HepG2 (cell line): Measurements from ENCODE around the gene TPRN. TPM values are rescaled to one million over a fixed set of nuclear protein-coding genes. Genes with fewer than 3 reads are reported as not detected.

Experiments
- ARHGAP35 ChIP-seq: sonication (generic); formaldehyde crosslinking; IDR thresholded peaks from 2 replicates; pipeline ENCODE4 v1.9.0; 2022; ENCODE audit warnings: mild to moderate bottlenecking, inconsistent platforms, moderate library complexity, missing genetic modification reagents, borderline replicate concordance
- FOXK2 ChIP-seq: fragments of 450-650 bp; IDR thresholded peaks from 2 replicates; pipeline ENCODE4 v1.6.1; 2016
- HNRNPH1 ChIP-seq: fragments of 200-400 bp; formaldehyde crosslinking; optimal IDR thresholded peaks from 2 replicates; pipeline ENCODE3; 2017; ENCODE audit warnings: mild to moderate bottlenecking, low read depth, low read length
- KAT2B ChIP-seq: fragments of 150-350 bp; IDR thresholded peaks from 2 replicates; pipeline ENCODE4 v1.6.1; 2014; ENCODE audit warnings: low read depth, low read length, borderline replicate concordance
- MXI1 ChIP-seq: IDR thresholded peaks from 3 replicates; pipeline ENCODE4 v1.6.1; 2012; ENCODE audit warnings: low read depth, low read length, inconsistent platforms, borderline replicate concordance
- MYC ChIP-seq: sonication (generic); formaldehyde crosslinking; IDR thresholded peaks from 2 replicates; pipeline ENCODE4 v1.9.0; 2021; ENCODE audit warnings: missing genetic modification reagents, borderline replicate concordance
- PATZ1 ChIP-seq: sonication (generic); formaldehyde crosslinking; IDR thresholded peaks from 2 replicates; pipeline ENCODE4 v1.4.0; 2020; ENCODE audit warnings: missing genetic modification reagents
- PHF21A ChIP-seq: sonication (generic); formaldehyde crosslinking; IDR thresholded peaks from 2 replicates; pipeline ENCODE4 v1.5.0; 2020; ENCODE audit warnings: mild to moderate bottlenecking, missing genetic modification reagents
- PLRG1 ChIP-seq: fragments of 450-650 bp; conservative IDR thresholded peaks from 2 replicates; pipeline ENCODE4 v1.6.1; 2016
- RBM39 ChIP-seq: fragments of 200-400 bp; formaldehyde crosslinking; IDR thresholded peaks from one replicate; pipeline ENCODE4 v1.6.1; 2018; ENCODE audit warnings: antibody characterized with exemption, mild to moderate bottlenecking, low read depth, low read length; ENCODE audit not compliant: poor library complexity, severe bottlenecking
- SIN3A ChIP-seq: IDR thresholded peaks from 2 replicates; pipeline ENCODE4 v1.6.1; 2011; ENCODE audit warnings: low read depth, mild to moderate bottlenecking, control low read depth, low read length, borderline replicate concordance
- SRF ChIP-seq: IDR thresholded peaks from 2 replicates; pipeline ENCODE4 v1.6.1; 2011; ENCODE audit warnings: mild to moderate bottlenecking, low read depth, low read length, moderate library complexity
- XRCC5 ChIP-seq: fragments of 200-400 bp; formaldehyde crosslinking; optimal IDR thresholded peaks from 2 replicates; pipeline ENCODE3; 2017; ENCODE audit warnings: mild to moderate bottlenecking, low read length
- ZBTB42 ChIP-seq: sonication (generic); formaldehyde crosslinking; IDR thresholded peaks from 2 replicates; pipeline ENCODE4 v1.5.0; 2020; ENCODE audit warnings: mild to moderate bottlenecking, missing genetic modification reagents
- ZIK1 ChIP-seq: sonication (generic); formaldehyde crosslinking; IDR thresholded peaks from 2 replicates; pipeline ENCODE4 v1.5.0; 2020; ENCODE audit warnings: mild to moderate bottlenecking, low read depth, missing genetic modification reagents, borderline replicate concordance
- ZKSCAN1 ChIP-seq: fragments of 150-350 bp; IDR thresholded peaks from 2 replicates; pipeline ENCODE4 v1.6.1; 2014; ENCODE audit warnings: low read length
- ZNF646 ChIP-seq: sonication (generic); formaldehyde crosslinking; IDR thresholded peaks from 2 replicates; pipeline ENCODE4 v1.9.0; 2021; ENCODE audit warnings: mild to moderate bottlenecking, missing genetic modification reagents
- ZNF709 ChIP-seq: sonication (generic); formaldehyde crosslinking; IDR thresholded peaks from 2 replicates; pipeline ENCODE4 v1.5.0; 2020; ENCODE audit warnings: mild to moderate bottlenecking, missing genetic modification reagents
- polyA plus RNA-seq, 8 experiments: library from polyadenylated mRNA; depleted of rRNA in 3 of 8; stranded (reverse) in 7 of 8; unstranded in 1 of 8; fragments of >200 nt; fragmentation: Illumina TruSeq in 4 of 8; extraction: Trizol in 4 of 8; gene quantifications; 2 replicates each; pipeline versions ENCODE4 v1.2.1 to v1.2.3, GENCODE V29; 2011 to 2016; ENCODE audit warnings: low read depth in 4 of 8, missing spikeins in 1 of 8, mixed read lengths in 1 of 8; ENCODE audit not compliant: insufficient read depth in 1 of 8
- total RNA-seq, 5 experiments: library from RNA; depleted of rRNA; stranded (reverse); fragments of >200 nt; fragmentation: Illumina TruSeq; extraction: Trizol; gene quantifications; 2 replicates each; pipeline ENCODE4 v1.2.3, GENCODE V29; 2016; ENCODE audit warnings: low read depth in 1 of 5
- TF ChIP-seq, protein P1 (sequence below): sonication (generic); formaldehyde crosslinking; IDR thresholded peaks from 2 replicates; pipeline ENCODE4 v1.4.0; 2020; ENCODE audit warnings: mild to moderate bottlenecking, missing genetic modification reagents

The TPRN gene
- total and polyA plus RNA-seq, 2 of the 13 experiments (the other 11 are each of a cell fraction or from before 2014, with no cell fraction given): 10.1 to 19.2 TPM

DNA sequence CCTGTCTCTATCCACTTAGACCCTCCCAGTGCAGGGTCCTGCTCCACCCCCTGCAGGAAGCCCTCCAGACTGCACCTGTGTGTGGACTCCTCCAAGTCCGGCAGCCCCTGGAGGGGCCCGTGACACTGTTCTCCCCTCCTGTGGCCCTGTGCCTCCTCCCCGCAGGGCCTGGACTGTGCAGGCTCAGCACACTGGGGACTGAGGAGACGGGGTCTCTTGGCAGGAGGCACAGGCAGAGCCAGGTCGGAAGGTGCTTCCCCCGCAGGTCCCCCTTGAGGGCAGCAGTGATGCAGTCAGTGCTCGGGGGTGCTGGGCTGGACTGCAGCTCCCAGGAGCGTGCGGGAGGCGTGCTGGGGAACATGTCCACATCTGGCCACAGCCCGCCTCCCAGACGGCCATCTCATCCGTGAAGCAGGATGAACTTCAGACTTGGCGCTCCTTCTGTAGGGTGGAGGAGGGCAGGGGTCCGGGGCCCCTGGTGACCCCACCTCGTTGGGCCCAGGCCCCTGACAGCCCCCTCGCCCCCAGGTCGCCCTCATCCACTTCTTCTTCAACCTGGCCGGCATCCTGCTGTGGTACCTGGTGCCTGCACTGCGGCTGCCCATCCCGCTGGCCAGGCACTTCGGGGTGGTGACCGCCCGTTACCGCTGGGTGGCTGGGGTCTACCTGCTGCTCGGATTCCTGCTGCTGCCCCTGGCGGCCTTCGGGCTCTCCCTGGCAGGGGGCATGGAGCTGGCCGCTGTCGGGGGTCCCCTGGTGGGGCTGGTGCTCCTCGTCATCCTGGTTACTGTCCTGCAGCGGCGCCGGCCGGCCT, 35.1 kb upstream of the TPRN start (continued):
- TF ChIP-seq ARHGAP35 (CRISPR knock-in tag) (no peak), ZBTB42 (CRISPR knock-in tag) (peak; percentile 91; the same call in 1 of the 2 replicates), KAT2B (no peak), HNRNPH1 (no peak), PLRG1 (no peak), RBM39 (peak; percentile 30), PATZ1 (CRISPR knock-in tag) (peak; percentile 79), ZNF709 (CRISPR knock-in tag) (no peak), PHF21A (CRISPR knock-in tag) (no peak), MYC (peak; percentile 73), SIN3A (no peak), ZNF646 (no peak), ZKSCAN1 (no peak), MXI1 (peak; percentile 1; the same call in 1 of the 3 replicates), FOXK2 (no peak), ZIK1 (CRISPR knock-in tag) (no peak), SRF (no peak), XRCC5 (no peak)
- TF ChIP-seq, protein P1, sequence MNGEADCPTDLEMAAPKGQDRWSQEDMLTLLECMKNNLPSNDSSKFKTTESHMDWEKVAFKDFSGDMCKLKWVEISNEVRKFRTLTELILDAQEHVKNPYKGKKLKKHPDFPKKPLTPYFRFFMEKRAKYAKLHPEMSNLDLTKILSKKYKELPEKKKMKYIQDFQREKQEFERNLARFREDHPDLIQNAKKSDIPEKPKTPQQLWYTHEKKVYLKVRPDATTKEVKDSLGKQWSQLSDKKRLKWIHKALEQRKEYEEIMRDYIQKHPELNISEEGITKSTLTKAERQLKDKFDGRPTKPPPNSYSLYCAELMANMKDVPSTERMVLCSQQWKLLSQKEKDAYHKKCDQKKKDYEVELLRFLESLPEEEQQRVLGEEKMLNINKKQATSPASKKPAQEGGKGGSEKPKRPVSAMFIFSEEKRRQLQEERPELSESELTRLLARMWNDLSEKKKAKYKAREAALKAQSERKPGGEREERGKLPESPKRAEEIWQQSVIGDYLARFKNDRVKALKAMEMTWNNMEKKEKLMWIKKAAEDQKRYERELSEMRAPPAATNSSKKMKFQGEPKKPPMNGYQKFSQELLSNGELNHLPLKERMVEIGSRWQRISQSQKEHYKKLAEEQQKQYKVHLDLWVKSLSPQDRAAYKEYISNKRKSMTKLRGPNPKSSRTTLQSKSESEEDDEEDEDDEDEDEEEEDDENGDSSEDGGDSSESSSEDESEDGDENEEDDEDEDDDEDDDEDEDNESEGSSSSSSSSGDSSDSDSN (CRISPR knock-in tag): 0 out of 2 replicates have a peak, but pooled peaks have one; percentile 60
